Superior temporal gyrus (tissue), 1 donor: ENCODE measurements around the gene ZNF398.
"Not testable (repeated sequence)": the region's sequence is repeated elsewhere in the genome, so short reads cannot be mapped to it uniquely, and the experiment has no call there.

Source experiments
- DNase-seq: peaks from one replicate; pipeline ENCODE4 v3.0.0-alpha.2; 2016; ENCODE audit errors: extremely low spot score

Gene ZNF398

DNA sequence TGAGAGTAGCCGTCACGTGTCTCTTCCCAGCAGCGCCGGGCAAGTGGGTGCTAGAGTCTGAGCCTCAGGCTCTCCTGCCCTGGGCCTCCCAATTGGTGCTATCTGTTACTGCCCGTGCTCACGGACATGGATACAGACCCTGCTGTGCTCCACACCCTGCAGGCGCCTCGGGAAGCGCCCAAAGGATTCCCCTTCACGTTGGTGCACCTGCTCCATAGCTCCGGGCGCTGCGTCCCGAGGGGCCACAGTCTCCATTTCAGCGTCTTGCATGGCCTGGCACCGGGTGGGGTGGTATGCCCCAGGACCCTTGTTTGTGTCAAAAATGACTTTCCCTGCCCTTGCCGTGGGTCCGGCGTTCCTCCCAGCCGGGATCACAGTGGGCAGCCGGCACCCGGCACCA lies 78.4 kb downstream of the ZNF398 start:
- no peak for DNase-seq

DNA sequence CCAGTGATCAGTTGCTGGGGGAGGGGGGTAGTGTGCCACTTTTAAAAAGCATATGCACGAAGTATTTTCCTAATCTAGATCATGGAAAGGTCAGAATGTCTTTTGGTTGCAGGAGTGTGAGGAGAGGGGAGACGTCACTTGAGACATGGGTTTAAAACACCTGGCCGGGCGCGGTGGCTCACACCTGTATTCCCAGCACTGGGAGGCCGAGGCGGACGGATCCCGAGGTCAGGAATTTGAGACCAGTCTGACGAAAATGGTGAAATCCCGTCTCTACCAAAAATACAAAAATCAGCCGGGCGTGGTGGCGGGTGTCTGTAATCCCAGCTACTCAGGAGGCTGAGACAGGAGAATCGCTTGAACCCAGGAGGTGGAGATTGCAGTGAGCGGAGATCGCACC lies 79.1 kb downstream of the ZNF398 start:
- DNase-seq: not testable (repeated sequence)

DNA sequence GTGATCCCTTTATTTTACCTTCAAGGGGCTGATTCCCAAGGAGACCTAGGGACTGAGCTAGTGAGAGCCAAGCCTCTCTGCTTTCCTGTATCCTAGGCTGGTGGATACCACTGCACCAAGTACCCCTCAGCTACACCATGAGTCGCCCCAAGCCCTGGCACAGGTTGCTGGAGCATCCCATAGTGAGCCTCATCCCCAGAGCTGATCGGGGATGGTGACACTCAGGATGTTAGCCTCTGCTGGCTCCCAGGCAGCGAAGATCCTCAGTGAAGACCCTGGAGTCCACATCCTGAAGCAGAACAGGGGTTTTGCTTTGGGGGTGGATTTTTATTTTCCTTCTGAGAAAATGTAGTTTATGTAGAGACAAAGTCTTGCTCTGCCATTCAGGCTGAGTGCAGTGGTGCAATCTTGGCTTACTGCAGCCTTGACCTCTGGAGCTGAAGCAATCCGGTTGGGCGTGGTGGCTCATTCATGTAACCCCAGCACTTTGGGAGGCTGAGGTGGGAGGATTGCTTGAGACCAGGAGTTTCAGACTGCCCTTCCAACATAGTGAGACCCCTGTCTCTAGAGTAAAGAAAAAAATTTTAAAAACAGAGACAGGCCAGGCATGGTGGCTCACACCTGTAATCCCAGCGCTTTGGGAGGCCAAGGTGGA lies 79.7 kb downstream of the ZNF398 start:
- DNase-seq: no peak

DNA sequence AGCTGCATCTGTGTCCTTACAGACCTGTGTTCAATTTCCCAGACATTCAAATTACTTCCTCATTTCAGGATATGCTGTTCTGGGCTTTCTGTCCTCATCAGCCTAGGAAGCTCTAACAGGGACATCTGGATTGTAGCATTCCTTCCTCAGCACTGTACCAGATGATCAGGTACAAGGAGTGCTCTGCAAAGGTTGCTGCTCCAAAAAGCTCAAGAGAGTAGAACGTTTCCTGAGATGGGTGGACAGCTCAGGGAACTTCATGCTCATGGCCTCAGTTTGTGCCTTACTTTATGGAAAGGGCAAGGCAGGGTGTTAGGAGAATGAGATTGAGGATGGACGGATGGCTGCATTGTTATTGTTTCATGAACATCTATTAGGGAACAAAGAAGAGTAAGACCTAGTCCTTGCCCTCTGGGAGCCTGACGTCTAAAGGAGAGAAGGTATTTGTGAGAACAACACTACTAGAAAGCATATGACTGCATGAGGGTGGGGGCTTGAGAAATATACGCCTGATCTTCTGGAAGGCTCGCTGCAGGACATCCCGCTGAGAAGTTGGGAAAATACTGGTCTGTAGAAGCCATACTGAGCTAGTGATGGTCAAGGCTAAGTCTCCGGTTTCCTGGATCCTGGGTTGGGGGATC lies 81.7 kb downstream of the ZNF398 start:
- DNase-seq: no peak

DNA sequence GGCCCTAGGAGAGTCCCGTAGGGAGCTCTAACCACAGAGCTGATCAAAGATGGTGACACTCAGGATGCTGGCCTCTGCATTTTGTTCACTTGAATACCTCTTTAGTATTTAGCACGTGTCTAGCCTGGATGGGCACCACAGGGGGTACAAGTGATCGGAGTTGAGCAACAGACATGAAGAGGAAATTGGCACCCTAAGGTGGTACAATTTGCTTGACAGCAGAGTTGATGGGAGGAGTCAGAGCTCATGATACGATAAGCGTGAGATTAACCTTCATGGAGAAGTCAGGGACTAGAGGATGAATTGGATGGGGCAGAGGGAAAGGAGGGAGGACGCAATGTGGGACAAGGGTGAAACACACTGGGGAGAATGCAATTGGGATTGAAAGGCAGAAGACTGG lies 82.3 kb downstream of the ZNF398 start:
- no peak for DNase-seq

DNA sequence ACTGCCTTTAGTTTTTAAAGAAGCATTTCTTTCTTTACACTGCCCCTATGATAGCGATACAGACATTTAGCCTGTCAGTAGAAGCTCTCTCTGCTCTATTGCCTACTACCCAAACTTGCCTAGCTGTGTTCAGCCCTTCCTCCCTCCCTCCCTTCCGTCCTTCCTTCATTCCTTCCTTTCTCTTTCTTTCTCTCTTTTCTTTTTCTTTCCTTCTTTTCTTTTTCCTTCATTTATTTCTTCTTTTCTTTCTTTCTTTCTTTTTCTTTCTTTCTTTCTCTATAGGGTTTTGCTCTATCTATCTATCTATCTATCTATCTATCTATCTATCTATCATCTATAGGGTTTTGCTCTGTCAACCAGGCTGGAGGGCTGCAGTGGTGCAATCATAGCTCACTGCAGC lies 85.1 kb downstream of the ZNF398 start:
- DNase-seq: no peak
